HG03378 (cell line): ENCODE data around the gene FASTKD3.

Experiments used
- ATAC-seq: cut with Tn5 transposase; IDR thresholded peaks from one replicate; pipeline ENCODE4 v1.9.1; 2021; ENCODE audit warnings: mild to moderate bottlenecking, moderate library complexity; ENCODE audit not compliant: unreplicated experiment

Gene FASTKD3

GRCh38 chr5:7850395-7851239 lies 18.2 kb downstream of the FASTKD3 start, which contains the start of gene CFAP90:
CFAP90 (minus strand) TSS chr5:7851133; CDS start chr5:7851021, 112 bp downstream.
- ATAC-seq = no peak

- no peak for ATAC-seq
Measured at GRCh38 chr5:7849681-7850394, 19.0 kb downstream of the FASTKD3 start.

GRCh38 chr5:7848296-7848695 lies 20.5 kb downstream of the FASTKD3 start:
- ATAC-seq = no peak

GRCh38 chr5:7846327-7846726 lies 22.5 kb downstream of the FASTKD3 start:
- ATAC-seq = no peak

- no peak for ATAC-seq
Measured at GRCh38 chr5:7845557-7845956, 23.3 kb downstream of the FASTKD3 start.

GRCh38 chr5:7844901-7845300 lies 23.9 kb downstream of the FASTKD3 start:
- ATAC-seq = no peak

GRCh38 chr5:7842531-7842930 lies 26.3 kb downstream of the FASTKD3 start:
- no peak for ATAC-seq

GRCh38 chr5:7837403-7837802 lies 31.4 kb downstream of the FASTKD3 start:
- no peak for ATAC-seq

- ATAC-seq = no peak
Measured at GRCh38 chr5:7834982-7835381, 33.8 kb downstream of the FASTKD3 start.

GRCh38 chr5:7828269-7828668 lies 40.6 kb downstream of the FASTKD3 start:
- no peak for ATAC-seq

GRCh38 chr5:7827610-7828009 lies 41.2 kb downstream of the FASTKD3 start:
- ATAC-seq = no peak

- no peak for ATAC-seq
Measured at GRCh38 chr5:7825630-7826029, 43.2 kb downstream of the FASTKD3 start.

GRCh38 chr5:7824995-7825394 lies 43.8 kb downstream of the FASTKD3 start:
- no peak for ATAC-seq

GRCh38 chr5:7823594-7823993 lies 45.2 kb downstream of the FASTKD3 start:
- ATAC-seq = no peak

GRCh38 chr5:7822449-7822848 lies 46.4 kb downstream of the FASTKD3 start:
- no peak for ATAC-seq

- peak; percentile 17 for ATAC-seq
Measured at GRCh38 chr5:7816535-7816901, 52.3 kb downstream of the FASTKD3 start.

- ATAC-seq = peak; percentile 88
Measured at GRCh38 chr5:7815892-7816534, 52.8 kb downstream of the FASTKD3 start.

GRCh38 chr5:7814816-7815215 lies 54.0 kb downstream of the FASTKD3 start:
- no peak for ATAC-seq

- ATAC-seq = no peak
Measured at GRCh38 chr5:7813576-7813975, 55.3 kb downstream of the FASTKD3 start.

- no peak for ATAC-seq
Measured at GRCh38 chr5:7813007-7813406, 55.8 kb downstream of the FASTKD3 start.

- ATAC-seq = no peak
Measured at GRCh38 chr5:7811715-7812114, 57.1 kb downstream of the FASTKD3 start.
